OCI-LY1 (cell line): Measurements from ENCODE around the gene BATF.

ENCODE experiments used
- H2AFZ ChIP-seq: fragments of 200-600 bp; sonication (generic), shearing (Covaris generic); 2 replicates; pipeline ENCODE4 v1.6.0; 2014; ENCODE audit warnings: antibody characterized with exemption, mild to moderate bottlenecking, low read length
- H3F3A ChIP-seq: fragments of 200-600 bp; sonication (generic), shearing (Covaris generic); 2 replicates; pipeline ENCODE4 v1.6.0; 2014; ENCODE audit warnings: mild to moderate bottlenecking, antibody characterized with exemption, low read length, moderate library complexity; ENCODE audit not compliant: insufficient read depth
- H3K27ac ChIP-seq: fragments of 200-600 bp; sonication (generic); 2 replicates; pipeline ENCODE4 v1.5.1; 2014; ENCODE audit warnings: low read length, mixed run types, mild to moderate bottlenecking, low read depth; ENCODE audit not compliant: poor library complexity, severe bottlenecking
- H3K27me3 ChIP-seq: fragments of 200-600 bp; sonication (generic); 2 replicates; pipeline ENCODE4 v1.6.0; 2014; ENCODE audit warnings: antibody characterized with exemption, mild to moderate bottlenecking, low read length, moderate library complexity; ENCODE audit not compliant: insufficient read depth
- H3K36me3 ChIP-seq: fragments of 200-600 bp; sonication (generic); 2 replicates; pipeline ENCODE4 v1.6.1; 2014; ENCODE audit warnings: mild to moderate bottlenecking, antibody characterized with exemption, low read length, moderate library complexity, mixed read lengths; ENCODE audit not compliant: insufficient read depth
- H3K4me1 ChIP-seq: fragments of 200-600 bp; sonication (generic); 2 replicates; pipeline ENCODE4 v1.5.1; 2014; ENCODE audit warnings: mild to moderate bottlenecking, low read length, moderate library complexity; ENCODE audit not compliant: insufficient read depth, severe bottlenecking
- H3K4me2 ChIP-seq: fragments of 200-600 bp; sonication (generic), shearing (Covaris generic); 2 replicates; pipeline ENCODE4 v1.6.1; 2014; ENCODE audit warnings: low read length
- H3K4me3 ChIP-seq: fragments of 200-600 bp; sonication (generic); 2 replicates; pipeline ENCODE4 v1.5.1; 2014; ENCODE audit warnings: low read length, low read depth, mild to moderate bottlenecking, mixed read lengths; ENCODE audit not compliant: poor library complexity, severe bottlenecking
- H3K79me2 ChIP-seq: fragments of 200-600 bp; shearing (Covaris generic); 2 replicates; pipeline ENCODE4 v1.6.1; 2016; ENCODE audit warnings: mixed run types, low read length, mixed read lengths; ENCODE audit not compliant: insufficient read depth
- H3K9ac ChIP-seq: fragments of 200-600 bp; sonication (generic), shearing (Covaris generic); 2 replicates; pipeline ENCODE4 v1.6.1; 2014; ENCODE audit warnings: mild to moderate bottlenecking, low read length, mixed read lengths
- H3K9me2 ChIP-seq: fragments of 200-600 bp; sonication (generic), shearing (Covaris generic); 2 replicates; pipeline ENCODE4 v1.6.1; 2014; ENCODE audit warnings: low read depth, mild to moderate bottlenecking, low read length, mixed read lengths
- H3K9me3 ChIP-seq: fragments of 200-600 bp; shearing (Covaris generic); 2 replicates; pipeline ENCODE4 v1.6.1; 2014; ENCODE audit warnings: low read length, mixed read lengths
- H4K20me1 ChIP-seq: fragments of 200-600 bp; sonication (generic), shearing (Covaris generic); 2 replicates; pipeline ENCODE4 v1.6.0; 2016; ENCODE audit warnings: mild to moderate bottlenecking, low read length; ENCODE audit not compliant: insufficient read depth
- EZH2 ChIP-seq: fragments of 200-600 bp; sonication (generic), shearing (Covaris generic); IDR thresholded peaks from 2 replicates; pipeline ENCODE4 v1.8.0; 2017; ENCODE audit warnings: borderline replicate concordance, mixed run types, mild to moderate bottlenecking, antibody characterized with exemption, low read length, moderate library complexity, mixed read lengths
- TF ChIP-seq, protein P1 (sequence below): fragments of 200-600 bp; sonication (generic), shearing (Covaris generic); IDR thresholded peaks from 2 replicates; pipeline ENCODE4 v1.5.1; 2017; ENCODE audit warnings: mild to moderate bottlenecking, antibody characterized with exemption, low read length, moderate library complexity, mixed read lengths

Gene BATF

DNA sequence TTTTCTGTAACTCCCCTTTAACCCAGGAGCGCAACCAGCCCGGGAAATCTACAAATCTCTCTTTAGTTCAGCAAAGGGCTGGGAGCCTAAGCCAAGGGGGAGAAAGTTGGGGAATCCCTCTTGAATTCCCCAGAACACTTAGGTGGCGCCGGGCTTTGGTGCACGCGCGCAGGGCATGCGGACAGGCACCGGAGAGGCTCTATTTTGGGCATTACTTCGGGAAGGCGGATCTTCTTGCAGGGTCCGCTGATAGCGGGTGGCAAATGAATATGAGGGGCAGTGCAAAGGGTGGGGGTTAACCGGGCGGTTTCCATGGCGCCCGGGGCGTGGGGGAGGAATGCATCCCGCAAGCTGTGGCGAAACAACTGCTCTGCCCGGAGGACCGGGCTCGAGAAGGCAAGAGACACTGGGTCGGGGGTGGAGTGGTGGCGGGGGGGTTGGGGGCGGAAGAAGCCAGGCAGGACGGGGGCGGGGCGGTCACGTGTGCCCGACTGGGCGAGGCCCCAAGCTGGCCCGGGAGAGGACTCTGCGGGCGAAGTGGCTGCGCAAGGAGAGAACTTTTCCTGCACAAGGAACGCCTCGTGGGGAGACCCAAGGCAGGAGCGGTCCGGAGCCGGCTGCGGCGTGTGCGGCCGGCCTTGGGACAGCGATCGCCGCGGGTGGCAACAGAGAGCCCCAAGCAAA is 56.0 kb downstream of the BATF start, which contains the start of gene FLVCR2:
Gene FLVCR2 (plus strand): TSS at position 519 of the 684 bp plus-strand sequence. CDS start 353 bp downstream, outside the sequence.
- no peaks in the 10 kb centered on the region for H3F3A ChIP-seq
- no peaks in the 10 kb centered on the region for H3K9me2 ChIP-seq
- H3K27me3 ChIP-seq: no peaks in the 10 kb centered on the region; the same call in 1 of the 2 replicates
- H3K36me3 ChIP-seq: no peaks in the 10 kb centered on the region
- H3K4me3 ChIP-seq: peak within 1 kb of the TSS; percentile 62
- peak within 1 kb of the TSS; percentile 73; the same call in 1 of the 2 replicates for H2AFZ ChIP-seq
- TF ChIP-seq, protein P1, sequence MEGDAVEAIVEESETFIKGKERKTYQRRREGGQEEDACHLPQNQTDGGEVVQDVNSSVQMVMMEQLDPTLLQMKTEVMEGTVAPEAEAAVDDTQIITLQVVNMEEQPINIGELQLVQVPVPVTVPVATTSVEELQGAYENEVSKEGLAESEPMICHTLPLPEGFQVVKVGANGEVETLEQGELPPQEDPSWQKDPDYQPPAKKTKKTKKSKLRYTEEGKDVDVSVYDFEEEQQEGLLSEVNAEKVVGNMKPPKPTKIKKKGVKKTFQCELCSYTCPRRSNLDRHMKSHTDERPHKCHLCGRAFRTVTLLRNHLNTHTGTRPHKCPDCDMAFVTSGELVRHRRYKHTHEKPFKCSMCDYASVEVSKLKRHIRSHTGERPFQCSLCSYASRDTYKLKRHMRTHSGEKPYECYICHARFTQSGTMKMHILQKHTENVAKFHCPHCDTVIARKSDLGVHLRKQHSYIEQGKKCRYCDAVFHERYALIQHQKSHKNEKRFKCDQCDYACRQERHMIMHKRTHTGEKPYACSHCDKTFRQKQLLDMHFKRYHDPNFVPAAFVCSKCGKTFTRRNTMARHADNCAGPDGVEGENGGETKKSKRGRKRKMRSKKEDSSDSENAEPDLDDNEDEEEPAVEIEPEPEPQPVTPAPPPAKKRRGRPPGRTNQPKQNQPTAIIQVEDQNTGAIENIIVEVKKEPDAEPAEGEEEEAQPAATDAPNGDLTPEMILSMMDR: no peak
- no peak for TF ChIP-seq EZH2
- no peaks in the 10 kb centered on the region for H3K79me2 ChIP-seq
- H3K27ac ChIP-seq: no peak within 1 kb of the TSS
- peak within 1 kb of the TSS; percentile 25; the same call in 1 of the 2 replicates for H3K9ac ChIP-seq
- no peaks in the 10 kb centered on the region for H4K20me1 ChIP-seq
- H3K4me2 ChIP-seq: peak within 1 kb of the TSS; percentile 78
- no peaks in the 10 kb centered on the region for H3K9me3 ChIP-seq
- peaks cover 12% of the 10 kb centered on the region for H3K4me1 ChIP-seq

DNA sequence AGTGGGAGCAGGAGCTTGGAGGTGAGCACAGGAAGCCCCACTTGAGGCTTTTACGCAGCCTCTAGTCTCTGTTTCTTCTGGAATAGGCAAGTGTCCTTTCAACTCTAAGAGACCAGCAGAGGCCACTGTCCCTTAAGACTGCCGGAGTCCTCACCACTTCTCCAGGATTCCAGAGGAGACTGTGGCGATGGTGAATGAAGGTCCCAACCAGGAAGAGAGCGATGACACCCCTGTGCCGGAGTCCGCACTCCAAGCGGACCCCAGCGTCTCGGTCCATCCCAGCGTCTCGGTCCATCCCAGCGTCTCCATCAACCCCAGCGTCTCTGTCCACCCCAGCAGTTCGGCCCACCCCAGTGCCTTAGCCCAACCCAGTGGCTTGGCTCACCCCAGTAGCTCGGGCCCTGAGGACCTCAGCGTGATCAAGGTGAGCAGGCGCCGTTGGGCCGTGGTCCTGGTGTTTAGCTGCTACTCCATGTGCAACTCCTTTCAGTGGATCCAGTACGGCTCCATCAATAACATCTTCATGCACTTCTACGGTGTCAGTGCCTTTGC is 56.6 kb downstream of the BATF start:
- no peaks in the 10 kb centered on the region for H3F3A ChIP-seq
- peaks cover 12% of the 10 kb centered on the region for H3K4me1 ChIP-seq
- H3K9me3 ChIP-seq: no peaks in the 10 kb centered on the region
- H3K9ac ChIP-seq: no peak overlapping the region; the same call in 1 of the 2 replicates
- TF ChIP-seq, protein P1: no peak
- no peak for TF ChIP-seq EZH2
- peak overlapping the region; percentile 78 for H3K4me2 ChIP-seq
- H3K79me2 ChIP-seq: no peaks in the 10 kb centered on the region
- no peaks in the 10 kb centered on the region; the same call in 1 of the 2 replicates for H3K27me3 ChIP-seq
- no peaks in the 10 kb centered on the region for H3K9me2 ChIP-seq
- H2AFZ ChIP-seq: no peak overlapping the region
- H3K36me3 ChIP-seq: no peaks in the 10 kb centered on the region
- no peak overlapping the region for H3K27ac ChIP-seq
- no peaks in the 10 kb centered on the region for H4K20me1 ChIP-seq
- peak overlapping the region; percentile 62 for H3K4me3 ChIP-seq

DNA sequence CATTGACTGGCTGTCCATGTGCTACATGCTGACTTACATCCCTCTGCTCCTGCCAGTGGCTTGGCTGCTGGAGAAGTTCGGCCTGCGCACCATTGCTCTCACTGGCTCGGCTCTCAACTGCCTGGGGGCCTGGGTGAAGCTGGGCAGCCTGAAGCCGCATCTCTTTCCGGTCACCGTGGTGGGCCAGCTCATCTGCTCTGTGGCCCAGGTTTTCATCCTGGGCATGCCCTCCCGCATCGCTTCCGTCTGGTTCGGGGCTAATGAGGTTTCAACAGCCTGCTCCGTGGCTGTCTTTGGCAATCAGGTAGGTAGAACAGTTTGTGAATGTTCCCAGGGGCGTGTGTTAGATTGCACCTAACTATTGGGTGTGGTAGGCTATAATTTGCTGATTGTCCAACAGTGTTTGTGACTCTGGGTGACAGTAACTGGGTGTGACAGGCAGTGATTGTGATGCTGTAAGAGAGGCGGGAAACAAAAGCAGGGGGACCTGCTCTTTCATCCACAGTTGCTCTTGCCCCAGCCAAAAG is 57.1 kb downstream of the BATF start:
- H3K4me2 ChIP-seq: no peak overlapping the region
- no peaks in the 10 kb centered on the region; the same call in 1 of the 2 replicates for H3K27me3 ChIP-seq
- H3K4me1 ChIP-seq: peaks cover 12% of the 10 kb centered on the region
- no peaks in the 10 kb centered on the region for H3K9me3 ChIP-seq
- H3K36me3 ChIP-seq: no peaks in the 10 kb centered on the region
- no peaks in the 10 kb centered on the region for H3F3A ChIP-seq
- no peaks in the 10 kb centered on the region for H3K79me2 ChIP-seq
- no peaks in the 10 kb centered on the region for H4K20me1 ChIP-seq
- no peak overlapping the region for H2AFZ ChIP-seq
- H3K4me3 ChIP-seq: no peak overlapping the region
- H3K9ac ChIP-seq: no peak overlapping the region
- no peak overlapping the region for H3K27ac ChIP-seq
- TF ChIP-seq EZH2: no peak
- TF ChIP-seq, protein P1: no peak
- H3K9me2 ChIP-seq: no peaks in the 10 kb centered on the region
